Dedifferentiated amniotic fluid mesenchymal stem cell (primary cell): Measurements from ENCODE around the gene TMEM150C.
"Not testable (repeated sequence)": the region's sequence is repeated elsewhere in the genome, so short reads cannot be mapped to it uniquely, and the experiment has no call there.

Source experiments
- DNase-seq: peaks from one replicate; pipeline ENCODE4 v3.0.0-alpha.2; 2016; ENCODE audit errors: extremely low spot score

Gene TMEM150C

DNA sequence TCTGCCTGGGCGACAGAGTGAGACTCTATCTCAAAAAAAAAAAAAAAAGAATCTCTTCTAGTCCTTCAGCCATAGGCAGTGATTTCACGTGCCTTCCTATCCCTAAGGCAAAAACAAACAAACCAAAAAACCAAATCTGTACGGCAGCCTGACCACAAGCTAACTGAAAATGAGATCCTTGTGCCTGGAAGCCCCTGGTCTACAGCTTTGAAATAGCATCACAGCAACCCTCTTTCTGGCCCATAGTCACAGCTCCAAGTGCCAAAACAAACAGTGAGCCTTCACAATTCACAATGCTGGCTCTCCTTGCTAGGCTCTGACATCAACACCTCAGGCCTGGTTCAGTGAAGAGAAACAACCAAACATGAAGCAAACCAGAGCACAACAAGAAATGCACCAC is 46.1 kb downstream of the TMEM150C start:
- DNase-seq = peak; percentile 40

DNA sequence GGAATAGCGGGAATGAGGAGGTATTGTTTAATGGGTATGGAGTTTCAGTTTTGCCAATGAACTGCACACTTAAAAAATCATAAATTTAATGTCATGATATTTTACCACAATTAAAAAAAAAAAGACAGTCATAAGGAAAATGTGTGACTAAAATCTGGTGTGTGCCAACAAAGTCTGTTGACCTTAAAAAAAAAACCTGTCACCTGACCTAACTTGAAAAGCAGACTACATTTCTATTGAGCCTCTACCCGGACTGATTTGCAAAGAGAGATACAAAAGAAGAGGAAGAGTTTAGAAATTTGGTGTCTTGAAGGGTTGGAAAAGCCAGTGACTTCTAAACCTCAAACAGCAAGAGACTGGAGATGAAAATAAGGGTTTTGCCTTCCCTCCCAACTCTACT is 48.4 kb downstream of the TMEM150C start:
- no peak for DNase-seq

DNA sequence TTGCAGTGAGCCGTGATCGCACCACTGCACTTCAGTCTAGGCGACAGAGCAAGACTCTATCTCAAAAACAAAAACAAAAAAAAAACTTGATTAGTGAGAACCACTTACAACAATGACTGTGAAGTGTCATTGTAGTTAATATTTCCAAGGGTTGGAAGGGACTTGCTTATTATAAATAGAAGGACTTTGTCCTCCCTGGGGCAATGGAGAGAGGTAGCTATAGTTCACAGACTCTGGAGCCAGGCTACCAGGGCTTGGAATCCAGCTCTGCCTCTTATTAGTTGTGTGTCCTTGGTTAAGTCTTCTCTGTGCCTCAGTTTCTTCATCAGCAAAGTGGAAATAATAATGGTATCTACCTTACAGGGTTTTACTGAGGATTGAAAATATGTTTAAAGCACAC is 51.6 kb downstream of the TMEM150C start:
- DNase-seq = no peak

DNA sequence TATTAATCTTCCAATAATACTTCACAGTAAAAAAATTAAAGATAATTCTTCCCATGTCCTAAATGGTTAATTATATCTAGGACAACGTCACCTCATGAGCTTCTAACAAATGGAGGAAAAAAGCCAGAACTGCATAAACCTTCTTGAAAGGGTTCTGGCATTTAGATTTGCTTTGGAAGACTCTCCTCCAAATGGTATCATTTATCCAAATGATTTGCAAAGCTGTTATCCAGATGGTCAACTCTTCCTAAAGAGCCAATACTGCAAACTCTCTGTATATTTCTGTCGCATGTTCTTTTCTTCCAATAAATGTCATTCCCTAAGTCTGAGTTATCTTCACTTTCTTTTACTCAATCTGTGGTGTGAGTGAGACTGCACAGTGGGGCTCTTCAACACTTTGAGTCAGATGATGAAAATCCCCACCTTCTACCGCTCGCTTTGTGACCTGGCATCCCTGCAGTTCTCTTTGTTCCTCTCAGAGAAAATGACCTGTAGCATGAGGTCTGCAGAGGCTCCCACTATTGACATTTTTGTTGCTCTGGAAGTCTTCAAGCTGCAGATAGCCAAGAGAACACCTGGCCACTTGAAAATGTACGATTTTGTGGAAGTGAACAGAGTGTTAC is 52.9 kb downstream of the TMEM150C start:
- DNase-seq = no peak

DNA sequence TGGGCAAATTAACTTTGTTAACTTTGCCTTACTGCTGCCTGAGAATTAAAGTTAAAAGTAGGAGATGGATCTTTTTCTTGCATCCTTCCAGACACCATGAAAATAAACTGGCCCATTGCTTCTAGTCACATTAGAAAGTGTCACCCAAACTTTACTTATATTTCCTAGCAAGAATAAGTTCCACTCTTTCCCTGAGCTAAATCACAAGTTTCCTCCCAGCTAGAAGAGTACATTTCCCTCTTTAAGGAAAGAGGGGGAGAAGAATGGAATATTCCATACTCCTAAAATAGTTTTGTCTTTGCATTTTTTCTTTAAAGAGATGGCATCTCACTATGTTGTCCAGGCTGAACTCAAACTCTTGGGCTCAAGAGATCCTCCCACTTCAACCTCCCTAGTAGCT is 53.8 kb downstream of the TMEM150C start:
- DNase-seq = no peak

DNA sequence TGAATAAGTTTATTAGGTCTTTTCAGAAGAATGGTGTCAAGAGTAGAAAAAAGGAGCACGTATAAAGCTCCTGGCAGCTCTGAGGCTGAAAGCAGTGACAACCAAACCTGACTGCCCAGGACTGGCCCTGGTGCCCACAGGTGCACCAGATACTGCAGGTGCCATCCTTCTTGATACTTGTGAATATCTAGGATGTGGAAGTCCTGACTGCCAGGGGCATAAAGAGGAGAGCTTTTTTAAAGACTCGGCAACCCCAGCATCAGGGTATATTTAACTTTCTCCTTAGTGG is 60.7 kb downstream of the TMEM150C start:
- no peak for DNase-seq

DNA sequence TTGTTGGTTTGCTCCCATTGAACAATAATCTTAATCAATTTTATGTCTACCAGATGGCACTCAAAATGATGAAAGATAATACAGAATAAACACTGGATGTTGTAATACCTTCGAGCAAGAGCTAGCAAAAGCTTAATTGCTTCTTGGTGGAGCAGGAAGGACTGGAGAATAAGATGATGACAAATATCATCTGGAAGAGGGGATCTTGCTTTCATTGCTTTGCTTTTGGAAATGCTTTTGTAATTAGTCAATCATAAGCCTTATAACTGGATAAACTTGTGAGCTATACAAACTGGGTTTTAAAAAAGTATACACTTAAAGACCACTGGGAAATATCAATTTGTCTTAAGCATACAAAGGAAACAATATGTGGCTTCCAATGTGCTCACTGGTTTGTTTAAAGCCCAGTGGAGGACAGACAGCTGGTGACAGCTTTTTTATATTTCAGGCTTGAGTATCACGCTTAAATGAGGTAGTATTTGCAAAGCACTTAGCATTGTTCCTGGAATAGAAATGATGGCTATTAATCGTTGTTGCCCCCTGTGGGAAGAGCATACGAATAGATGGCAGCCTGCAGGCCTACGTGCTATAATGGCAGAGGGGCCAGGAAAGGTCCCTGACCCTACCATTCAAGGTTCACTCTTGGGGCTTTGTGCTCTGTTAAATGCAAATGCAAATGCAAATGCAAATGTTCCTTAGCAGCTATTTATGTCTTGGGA is 61.2 kb downstream of the TMEM150C start:
- no peak for DNase-seq

DNA sequence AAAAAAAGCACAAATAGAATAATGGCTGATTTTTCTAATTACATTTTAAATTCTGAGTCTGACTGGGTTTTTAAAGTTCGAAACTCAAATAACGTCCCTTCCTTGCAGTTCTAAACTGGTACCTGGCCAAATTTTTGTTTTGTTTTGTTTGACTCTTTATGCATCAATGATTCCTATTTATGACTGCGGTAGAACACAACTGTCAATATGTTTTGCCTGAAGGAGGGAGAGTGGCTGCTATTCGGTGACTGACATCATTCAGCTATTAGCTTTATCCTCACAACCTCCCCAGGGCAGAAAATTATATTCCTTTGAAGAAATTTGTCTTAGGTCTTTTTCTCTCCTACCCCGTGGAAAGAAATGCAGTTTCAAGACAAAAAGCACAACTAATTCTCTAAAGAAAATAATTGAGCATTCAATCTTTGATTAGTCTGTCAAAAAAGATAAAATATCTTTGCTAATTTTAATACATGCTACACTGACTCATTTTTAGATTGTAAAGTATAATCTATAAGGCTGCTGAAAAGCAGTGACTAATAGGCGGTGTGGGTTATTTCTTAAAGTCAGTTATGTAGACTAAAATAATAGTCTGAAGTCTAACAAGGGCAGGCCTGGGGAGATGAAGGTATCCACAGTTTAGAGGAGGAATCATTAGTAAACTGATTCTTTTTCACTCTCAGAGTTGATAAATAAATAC is 61.9 kb downstream of the TMEM150C start:
- DNase-seq = no peak

DNA sequence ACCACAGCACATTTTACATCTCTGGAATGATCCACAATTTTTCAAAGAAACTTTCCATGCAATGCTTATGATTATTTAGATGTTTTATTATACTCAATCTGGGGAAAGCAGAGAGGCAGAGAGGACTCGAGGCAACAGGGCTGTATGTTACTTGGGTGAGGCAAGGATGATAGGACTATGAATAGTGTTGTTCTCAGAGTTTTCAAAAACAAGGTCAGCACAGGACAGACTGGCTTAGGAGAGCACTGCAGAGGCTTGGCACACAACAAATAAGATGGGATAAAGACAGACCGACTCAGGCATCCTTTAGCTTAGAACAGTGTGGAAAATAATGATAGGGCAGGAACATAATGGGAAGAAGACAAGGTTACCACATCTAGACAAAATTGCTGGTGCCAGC is 65.4 kb downstream of the TMEM150C start:
- DNase-seq = no peak

DNA sequence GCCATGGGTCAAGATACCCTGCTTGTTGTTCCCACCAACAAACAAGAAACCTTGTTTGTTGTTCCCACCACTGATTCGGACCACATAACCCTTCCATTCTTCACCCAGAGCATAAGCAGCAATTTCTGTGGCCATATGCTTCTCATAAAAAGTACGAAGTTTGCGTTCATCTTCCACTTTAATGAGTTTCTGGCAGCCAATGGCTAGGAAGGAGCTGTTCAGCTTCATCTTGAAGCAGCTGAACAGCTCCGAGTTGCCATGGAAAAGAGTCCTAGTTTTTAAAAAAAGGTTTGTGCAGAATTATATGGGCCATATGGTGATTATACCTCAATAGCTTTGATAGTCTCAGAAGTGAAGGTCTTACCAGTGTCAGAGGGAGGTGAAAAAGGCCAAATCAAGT is 66.1 kb downstream of the TMEM150C start:
- no peak for DNase-seq

DNA sequence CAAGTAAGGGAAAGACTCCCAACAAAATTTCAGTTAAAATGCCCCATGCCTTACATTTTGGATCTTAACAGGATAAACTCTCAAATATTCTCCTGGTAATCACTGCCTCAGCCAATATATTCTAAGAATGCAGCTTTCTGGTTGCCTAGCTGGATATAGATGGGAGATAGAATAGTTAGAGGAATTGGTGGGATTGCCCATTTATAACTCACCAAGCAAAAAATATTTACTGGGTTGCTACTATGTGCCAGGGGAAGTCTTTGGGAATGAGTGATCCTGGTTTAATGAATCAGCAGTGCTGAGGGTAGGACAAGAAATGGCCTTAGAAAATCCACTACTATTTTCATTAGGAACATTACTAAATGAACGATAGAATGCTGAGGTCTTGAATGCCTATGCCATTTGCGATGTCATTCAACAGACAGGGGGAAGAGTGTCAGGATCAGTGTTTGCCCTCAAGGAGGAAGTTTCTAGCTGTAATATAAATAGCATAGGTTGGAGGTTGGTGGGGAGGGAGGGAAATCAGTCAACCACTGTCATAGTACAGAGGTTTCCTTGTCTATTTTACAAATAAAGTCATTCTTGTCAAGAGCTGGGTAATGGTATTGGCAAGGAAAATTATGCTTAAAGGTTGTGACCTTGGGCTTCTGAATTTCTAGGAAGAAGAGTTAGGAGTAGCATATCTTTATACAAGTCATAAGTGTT is 67.9 kb downstream of the TMEM150C start:
- DNase-seq = no peak

DNA sequence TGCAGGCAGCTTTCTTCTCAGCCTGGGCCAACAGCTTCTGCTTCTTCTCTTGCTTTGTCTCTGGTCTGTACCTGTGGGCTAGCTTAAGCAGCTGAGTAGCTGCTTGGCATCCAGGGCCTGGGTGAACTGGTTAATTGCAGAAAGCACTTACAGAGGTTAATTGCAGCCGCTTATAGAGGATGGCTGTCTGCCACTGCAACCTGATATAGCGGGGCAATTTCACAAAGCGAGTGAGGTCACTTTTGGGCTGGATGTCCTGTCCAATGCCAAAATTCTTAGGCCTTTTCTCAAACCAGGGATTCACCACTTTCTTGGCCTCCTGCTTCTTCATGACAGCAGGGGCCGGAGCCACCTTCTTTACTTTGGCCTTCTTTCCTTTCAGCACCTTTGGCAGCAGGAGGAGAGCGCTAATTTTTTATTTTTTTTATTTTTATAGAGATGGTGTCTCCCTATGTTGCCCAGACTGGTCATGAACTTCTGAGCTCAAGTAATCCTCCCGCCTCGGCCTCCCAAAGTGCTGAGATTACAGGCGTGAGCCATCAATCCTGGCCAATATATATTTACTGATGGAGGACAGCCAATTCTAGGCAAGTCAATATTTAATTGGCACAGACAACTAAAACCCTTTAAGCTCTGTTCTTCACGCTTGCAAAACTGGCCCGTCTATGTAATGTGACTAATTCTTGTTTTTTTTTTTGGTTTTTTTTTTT is 70.4 kb downstream of the TMEM150C start:
- DNase-seq = no peak

DNA sequence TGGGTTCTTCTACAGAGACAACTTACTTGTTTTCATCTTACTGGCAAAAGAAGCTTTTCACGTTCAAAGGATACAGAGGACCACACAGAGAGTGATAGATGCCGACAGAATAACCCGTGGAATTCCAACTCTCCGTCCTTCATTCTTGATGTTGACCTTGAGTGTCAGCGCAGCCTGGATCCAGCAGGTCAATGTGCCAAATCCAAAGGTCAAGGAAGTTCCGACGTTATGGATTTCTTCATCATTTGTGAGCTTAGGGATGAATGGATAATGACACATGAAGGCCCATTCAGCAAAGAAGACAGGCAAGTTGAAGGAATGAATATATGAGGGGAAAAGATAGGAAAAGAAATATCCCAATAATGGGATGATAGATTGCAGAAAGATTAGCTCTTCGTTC is 71.8 kb downstream of the TMEM150C start:
- no peak for DNase-seq

DNA sequence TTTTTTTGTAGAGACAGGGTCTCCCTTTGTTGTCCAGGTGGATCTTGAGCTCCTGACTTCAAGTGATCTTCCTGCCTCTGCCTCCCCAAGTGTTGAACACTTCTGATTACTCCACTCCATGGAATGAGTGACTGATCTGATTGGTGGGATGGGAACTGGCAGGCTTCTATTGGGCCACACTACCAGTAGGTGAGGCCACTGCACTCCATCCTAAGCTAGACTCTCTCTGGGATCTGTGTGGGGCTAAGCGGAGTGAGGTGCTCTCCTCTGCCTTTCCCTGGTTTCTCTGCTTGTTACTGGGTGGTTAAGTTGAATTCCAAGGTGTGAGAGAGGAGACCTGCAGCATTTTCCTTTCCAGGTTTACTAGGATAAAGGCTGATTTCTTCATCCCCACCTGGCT is 72.7 kb downstream of the TMEM150C start:
- no peak for DNase-seq

DNA sequence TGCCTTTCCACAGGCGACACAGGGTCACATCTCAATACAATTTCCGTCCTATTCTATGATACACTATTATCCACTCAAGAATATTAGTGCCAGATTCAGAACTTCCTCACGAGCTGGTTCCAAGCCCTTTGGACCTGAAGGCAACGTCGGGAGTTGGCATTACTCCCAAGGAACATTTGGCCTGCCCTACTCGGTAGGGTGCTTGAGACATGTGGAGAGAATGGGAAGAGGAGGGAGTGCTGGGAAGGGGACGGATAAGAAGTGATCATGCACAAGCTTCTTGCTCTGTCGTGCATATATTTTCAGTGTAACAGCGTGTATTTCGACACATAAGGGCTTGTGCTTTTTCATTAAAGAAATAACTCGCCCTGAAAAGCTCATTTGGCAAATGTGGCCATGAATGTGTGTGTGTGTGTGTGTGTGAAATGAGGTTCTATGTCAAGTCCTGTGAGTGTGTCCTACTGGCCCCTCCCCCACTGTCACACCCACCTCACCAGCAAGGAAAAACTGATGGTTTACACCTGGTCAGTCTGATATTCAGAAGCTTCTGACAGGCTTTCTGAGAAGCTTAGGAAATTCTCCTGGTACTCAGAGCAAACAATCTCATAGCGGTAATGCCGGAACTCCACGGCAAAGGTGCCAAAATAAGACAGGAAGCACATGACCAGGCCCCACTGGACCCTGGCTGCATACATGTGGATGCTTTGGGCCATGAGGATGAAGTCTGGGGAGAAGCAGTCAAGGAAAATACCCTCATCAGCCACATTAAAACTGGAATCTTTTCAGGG is 76.6 kb downstream of the TMEM150C start:
- no peak for DNase-seq

DNA sequence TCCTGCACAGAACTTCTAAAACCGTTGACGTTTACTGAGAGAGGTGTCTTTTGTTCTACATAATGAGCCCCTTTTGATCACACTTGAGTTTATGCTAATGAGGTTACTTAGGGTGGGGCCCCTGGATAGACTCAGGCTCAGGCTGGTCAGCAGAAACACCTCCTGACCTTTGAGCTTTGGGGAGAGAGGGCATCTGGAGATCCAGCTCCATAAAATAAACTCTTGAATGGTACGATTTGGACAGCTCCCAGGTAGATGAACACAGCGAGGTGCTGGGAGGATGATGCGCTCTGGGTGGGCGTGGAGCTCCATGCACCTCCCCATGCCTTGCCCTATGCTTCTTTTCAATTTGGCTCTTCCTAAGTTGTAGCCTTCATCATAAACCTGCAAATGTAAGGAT is 79.4 kb downstream of the TMEM150C start:
- DNase-seq = no peak

DNA sequence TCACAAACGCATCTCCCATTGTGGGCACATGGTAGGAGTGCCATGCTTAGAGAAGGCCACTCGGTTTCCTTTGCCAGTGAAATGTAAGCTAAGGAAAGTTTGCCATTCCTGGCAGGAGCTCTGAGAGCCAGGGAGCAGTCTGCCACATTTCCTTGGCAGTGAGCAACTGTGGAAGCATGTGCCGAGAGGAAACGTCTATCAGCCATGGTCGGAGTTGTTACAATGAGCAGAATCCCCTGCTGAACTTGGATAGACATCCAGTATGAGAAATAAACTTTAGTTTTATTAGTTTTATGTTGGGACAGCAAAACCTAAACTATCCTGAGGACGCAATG is 80.3 kb downstream of the TMEM150C start:
- no peak for DNase-seq

DNA sequence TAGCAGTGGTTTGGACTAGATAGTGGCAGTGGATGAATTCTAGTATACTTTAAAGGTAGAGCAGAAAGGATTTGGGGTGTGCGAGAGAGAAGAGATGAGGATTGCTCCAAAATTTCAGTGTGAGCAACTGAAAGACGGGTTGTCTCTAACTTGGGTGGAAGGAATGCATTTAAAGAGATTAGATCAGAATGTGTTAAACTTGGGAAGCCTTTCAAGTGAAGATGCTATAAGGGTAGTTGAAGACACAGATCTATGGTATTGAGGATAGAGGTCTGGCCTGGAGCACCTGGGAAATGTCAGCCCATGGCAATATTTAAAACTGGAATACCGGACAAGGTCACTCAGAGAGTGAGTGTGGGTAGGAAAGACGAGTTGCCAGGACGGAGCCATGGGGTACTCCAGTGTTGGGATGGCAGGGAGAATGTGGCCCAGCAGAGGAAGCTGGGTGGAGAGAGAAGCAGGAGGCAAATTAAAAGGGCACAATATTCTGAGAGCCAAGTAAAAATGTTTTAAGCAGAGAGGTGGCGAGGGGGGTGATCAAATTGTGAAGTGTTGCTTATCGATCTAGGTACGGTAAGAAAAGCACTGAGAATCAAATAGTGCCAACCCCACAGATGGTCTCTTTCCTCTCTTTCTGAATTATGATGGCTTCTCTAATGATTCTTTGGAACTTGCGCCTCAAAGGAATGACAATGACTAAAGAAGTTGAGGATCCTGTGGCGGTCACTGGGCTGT is 80.8 kb downstream of the TMEM150C start:
- no peak for DNase-seq

DNA sequence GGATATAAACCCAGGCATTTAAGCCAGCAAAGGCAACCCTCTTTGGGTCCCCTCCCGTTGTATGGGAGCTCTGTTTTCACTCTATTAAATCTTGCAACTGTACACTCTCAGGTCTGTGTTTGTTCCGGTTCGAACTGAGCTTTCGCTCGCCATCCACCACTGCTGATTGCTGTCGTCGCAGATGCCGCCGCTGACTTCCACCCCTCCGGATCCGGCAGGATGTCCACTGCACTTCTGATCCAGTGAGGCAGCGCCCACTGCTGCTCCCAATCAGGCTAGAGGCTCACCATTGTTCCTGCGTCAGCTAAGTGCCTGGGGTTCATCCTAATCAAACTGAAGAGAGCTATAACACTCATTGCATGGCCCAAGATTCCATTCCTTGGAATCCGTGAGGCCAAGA is 82.2 kb downstream of the TMEM150C start:
- DNase-seq = no peak

DNA sequence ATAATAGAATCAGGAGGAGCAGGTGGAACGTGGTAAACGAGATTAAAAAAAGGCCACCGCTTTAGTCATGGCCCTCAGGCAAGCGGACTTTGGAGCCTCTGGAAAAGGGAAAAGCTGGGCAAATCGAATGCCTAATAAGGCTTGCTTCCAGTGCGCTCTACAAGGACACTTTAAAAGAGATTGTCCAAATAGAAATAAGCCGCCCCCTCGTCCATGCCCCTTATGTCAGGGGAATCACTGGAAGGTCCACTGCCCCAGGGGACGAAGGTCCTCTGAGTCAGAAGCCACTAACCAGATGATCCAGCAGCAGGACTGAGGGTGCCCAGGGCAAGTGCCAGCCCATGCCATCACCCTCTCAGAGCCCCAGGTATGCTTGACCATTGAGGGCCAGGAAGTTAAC is 84.3 kb downstream of the TMEM150C start:
- not testable (repeated sequence) for DNase-seq

DNA sequence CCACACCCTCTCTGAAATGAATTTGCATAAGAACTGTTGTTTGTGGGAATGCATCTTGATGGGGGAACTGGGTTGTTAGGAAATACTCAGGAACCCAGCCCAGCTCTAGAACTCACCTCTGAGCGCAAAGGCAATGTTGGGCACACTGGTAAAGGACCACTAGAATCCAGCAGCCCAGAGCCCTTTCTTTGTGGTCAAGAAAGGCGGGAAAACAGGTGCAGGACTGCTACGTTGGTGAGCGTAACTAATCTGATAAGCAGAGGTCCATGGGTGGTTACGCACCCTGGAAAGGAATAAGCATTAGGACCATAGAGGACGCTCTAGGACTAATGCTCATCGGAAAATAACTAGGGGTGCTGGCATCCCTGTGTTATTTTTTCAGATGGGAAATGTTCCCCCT is 85.9 kb downstream of the TMEM150C start:
- not testable (repeated sequence) for DNase-seq
